Endothelial cell of hepatic sinusoid (primary cell): ENCODE measurements around the gene ITGA11.

Experiments used
- in situ Hi-C: cut with HindIII; loops from 2 replicates; pipeline ENCODE4 v1.10.0; 2017; ENCODE audit warnings: low sequenced_read_pairs

The ITGA11 gene

DNA sequence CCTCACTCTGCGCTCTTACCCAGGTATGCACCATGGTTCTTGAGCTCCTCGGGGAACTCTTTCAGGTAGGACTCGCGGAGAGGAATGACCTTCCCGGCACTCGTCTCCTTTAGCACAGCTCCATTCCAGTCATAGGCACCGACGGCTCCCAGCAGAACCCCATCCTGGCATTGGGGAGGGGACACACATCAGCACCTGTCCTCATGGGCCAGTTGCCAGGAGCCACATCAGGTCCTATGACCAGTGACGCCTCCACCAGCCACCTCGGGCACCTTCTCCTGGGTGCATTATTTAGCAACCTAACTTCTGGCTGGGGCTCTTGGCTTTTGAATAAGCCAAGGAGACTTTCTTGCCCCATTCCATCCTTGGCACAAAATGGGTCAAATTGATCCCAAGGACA is 92.5 kb downstream of the ITGA11 start:
- in situ Hi-C loops, result no loop called here

DNA sequence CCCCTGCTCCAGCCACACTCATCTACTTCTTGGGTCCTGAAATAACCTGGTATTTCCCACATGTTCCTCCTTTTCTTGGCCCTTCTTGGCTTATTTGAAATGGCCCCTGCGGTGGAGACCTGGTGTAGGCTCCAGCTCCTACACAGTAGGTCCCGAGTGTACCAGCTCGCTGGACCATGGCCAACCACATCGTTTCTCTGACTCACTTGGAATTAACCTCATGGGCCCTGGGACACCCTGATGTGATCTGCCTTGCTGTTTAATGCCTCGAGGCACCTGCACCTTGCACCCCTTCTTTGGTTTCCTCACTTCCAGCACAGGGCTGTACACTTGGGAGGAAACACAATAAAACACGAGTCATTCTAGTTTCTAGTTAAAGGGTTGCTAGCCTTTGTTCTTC is 94.1 kb downstream of the ITGA11 start:
- in situ Hi-C loops, result no loop called here

DNA sequence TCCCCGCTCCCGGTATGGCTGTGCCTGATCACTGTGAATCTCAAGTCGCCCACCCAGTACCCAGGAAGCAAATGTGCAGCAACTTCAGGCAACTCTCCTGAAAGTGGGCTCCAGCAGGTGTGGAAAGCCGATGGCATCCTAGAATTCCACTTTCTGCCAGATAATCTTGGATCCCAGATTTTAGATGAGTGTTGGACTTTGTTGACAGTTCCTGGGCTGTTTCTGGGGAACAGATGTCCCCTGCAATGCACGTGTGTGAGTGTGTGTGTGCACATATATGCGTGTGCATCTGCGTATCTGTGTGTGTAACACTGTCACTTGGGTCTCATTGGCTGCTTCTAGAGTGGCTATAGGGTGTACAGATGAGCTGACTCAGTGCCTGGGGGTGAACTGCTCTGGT is 95.4 kb downstream of the ITGA11 start:
- in situ Hi-C loops, result no loop called here

DNA sequence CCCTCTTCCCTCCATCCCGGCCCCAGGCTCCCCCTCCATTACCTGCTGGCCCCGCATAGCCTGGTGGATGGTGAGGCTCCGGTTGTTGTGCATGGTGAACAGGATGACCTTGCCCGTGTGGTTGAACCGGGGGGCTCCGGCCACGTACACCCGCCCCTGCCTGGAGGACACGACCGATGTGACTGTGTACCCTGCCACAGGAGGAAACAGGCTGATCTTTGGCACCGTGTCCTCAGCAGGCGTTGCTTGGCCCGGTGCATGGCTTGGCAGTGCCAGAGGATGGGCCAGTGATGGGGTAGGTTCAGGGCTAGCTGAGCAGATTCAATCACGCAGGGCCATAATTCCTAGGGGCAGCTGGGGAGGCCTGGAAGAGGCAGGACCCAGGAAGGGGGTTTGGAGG is 96.3 kb downstream of the ITGA11 start:
- in situ Hi-C loops, result no loop called here

DNA sequence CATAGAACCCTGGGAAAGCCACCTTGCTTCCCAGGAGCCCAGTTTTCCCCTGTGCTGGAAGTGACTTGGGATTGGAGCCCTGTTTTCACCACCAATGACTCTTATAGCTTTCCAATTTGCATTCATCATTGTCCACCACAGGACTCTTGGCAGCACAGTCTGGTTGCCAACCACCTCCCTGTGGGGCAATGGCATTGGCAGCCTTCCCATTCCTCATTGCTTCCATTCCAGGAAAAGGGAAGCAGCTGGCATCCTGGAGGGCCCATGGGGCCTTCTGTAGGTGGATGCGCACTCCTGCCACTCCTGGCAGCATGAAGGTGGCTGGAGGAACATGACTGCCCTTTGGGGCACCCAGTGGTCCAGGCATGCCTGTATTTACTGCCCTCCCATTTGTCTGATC is 96.7 kb downstream of the ITGA11 start:
- in situ Hi-C loops, result no loop called here

DNA sequence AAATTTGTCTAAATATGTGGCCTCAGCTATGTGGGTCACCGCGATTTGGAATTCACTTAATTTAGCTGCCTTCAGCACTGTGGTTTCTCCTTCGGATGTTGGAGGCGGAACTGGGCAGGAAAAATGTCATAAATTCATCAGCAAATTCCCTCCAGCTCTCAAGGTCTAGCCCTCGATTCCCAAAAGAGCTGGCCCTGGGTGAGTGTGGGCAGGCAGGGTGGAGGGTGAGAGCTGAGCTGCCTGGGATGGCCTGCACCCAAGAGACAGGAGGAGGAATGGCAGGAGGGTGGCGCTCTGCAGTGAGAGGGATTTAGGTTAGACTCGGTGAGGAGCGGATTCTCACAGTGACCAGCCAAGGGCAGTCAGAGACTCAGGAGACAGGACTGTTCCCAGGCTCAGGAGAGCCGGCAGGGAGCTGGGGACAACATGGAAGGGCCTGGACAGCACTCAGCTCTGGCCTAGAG is 97.3 kb downstream of the ITGA11 start:
- in situ Hi-C loops, result no loop called here

DNA sequence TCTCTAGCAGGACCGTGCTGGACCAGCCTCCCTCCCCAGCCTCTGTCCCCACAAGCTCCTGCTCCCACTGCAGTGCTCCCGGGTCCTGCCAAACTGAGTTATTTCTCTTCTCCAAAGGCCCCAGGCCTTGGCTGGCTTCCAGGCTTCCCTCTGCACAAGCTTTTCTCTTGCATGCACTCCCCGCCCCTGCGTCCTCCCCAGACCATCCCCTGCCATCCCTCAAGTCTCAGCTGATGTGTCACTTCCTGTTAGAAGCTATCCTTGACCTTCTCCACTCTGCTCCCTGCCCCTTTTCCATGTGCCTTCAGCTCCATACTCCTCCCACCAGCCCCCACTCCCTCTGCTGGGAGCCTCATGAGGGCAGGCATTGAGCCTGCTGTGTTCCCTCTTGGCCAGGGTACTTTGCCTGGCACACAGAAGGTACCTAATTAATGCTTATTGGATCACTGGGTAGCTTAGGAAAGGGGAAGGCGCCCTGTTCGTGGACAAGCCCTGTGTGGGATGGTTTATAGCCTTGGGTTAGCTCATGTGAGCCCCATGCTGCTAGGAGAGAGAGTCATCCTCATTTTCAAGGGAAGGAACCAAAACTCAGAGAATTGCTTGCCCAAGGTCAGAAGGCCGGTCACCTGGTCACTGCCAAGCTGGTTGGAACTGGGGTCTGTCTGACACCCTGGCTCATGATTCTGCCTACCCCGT is 98.0 kb downstream of the ITGA11 start:
- in situ Hi-C loops, result no loop called here

DNA sequence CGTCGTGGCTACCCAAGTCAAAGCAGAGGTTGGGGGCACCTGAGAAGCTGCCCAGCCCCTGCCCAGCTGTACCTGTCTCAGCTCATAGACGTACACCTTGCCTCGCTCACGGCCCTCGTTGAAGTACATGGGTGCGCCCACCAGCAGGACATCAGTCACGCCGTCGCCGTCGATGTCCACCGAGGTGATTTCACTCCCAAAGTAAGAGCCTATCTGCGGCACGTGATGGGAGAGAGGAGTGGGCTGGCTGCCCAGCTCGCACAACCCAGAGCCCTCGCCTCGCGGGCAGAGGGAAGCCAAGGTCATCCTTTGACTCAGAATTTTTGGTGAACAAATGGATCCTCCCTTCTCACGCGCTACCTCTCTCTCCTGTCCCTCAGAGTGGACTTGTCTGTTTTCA is 99.7 kb downstream of the ITGA11 start:
- in situ Hi-C loops, result no loop called here

DNA sequence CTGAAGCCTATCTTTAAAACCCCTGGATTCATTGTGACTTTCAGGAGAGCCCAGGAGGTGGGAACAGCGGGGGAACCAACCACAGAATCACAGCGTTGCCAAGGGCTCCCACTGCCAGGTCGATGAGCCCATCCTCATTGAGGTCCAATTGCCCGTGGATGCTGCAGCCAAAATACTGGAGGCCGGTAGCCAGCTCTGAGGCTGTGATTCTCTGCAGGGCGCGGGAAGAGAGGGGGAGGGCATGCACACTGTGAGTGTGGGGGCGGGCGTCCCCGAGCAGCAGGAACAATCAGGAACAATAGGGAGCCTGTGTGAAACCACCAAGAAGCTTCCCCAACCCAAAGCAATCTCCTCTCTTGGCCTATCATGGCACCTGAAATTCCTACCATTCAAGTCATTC is 101.1 kb downstream of the ITGA11 start:
- in situ Hi-C loops, result no loop called here

DNA sequence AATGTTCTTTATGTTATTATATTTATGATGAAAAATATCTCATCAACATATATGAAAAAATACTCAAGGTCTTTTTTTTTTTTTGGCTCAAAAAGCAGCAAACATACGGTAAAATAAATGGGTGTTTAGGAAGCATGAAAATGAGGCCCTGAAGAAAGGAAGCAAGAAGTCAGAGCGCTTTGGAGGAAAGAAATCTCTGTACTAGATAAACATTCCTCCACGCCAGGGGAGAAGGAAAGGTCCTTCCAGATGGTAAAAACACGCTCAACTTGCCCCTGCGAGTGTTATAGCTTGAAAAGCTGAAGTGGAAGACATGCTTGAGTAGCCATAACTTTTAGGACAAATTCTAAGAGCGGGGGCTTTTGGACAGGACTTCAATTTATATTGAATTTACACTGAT is 101.5 kb downstream of the ITGA11 start:
- in situ Hi-C loops, result no loop called here

DNA sequence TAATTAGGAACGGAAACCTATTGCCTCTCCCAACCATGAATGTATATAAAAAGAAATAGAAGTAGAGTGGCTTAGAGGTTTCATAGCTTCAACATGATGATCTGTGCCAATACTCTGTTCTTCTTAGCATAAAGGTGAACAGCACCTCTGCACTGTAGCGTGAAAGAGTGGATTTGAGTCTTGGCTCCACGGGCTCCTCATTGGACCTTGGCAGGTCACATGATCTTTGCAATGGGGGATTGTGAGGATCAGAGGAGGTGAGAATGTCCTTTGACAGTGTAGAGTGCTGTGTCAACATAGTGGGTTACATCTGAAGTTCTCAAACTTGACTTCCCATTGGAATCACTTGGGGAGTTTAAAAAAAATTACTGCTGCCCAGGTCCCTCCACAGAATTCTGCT is 103.0 kb downstream of the ITGA11 start:
- in situ Hi-C loops, result no loop called here

DNA sequence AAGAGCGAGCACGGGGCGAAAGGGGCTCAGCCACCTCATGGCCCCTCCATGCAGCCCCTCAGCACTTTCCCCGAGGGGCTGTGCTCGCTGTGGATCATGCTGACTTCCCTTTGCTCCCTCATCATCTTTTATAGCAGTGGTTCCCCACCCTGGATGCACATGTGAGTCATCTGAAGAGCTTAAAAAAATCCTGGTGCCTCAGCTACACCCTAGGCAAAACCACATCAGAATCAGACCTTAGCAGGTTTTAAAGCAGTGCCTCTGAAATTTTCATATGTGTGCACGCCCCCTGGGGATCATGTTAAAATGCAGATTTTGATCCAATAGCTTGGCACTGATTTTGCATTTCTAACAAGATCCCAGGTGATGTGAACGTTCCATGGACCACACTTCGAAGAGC is 103.5 kb downstream of the ITGA11 start:
- in situ Hi-C loops, result no loop called here

DNA sequence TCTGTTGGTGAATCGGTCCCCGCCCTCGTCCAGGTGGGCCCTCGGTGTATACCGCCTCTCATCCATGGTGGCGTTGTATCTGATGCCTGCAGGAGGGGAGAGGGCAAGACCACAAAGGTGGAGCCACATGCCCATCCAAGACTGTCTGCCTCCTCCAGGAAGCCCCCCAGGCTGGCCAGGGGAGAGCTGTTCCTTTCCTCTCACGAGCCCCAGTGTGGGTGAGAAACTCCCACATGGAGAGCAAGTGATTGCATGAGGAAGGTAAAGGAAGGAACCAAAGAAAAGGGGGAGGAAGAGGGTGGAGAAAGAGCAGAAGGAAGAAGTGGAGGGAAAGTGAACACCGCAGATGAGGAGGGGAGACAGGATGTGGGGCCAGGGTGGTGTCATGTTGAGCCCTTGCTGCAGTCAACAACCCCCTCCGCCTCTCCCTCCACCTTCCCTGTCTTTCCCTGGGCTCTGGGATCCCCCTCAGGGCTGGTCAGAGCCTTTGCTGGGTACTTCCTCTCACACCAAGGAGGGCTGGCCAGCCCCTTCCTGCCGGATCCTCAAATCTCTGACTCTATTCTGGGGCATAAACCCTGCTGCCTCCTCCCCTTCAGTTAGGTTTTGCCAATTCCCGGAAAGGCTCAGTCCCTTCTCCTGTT is 105.1 kb downstream of the ITGA11 start:
- in situ Hi-C loops, result no loop called here

DNA sequence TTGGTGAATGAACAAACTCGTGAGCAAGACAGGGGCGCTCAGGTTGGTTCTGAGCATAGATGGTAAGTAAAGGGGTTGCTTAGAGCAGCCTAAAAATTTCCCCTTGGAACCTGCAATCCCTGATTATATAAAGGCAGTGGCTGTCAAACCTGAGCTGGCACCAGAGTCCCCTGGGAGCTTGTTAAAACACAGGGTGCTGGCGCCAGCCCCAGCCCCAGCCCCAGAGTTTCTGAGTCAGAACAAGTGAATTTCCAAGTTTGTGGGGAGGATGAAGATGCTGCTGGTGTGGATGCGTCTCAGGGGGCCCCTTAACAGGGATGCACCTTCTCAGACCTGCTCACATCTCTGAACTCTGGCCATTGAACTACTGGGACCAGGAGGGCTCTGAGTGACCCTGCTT is 106.2 kb downstream of the ITGA11 start:
- in situ Hi-C loops, result no loop called here

DNA sequence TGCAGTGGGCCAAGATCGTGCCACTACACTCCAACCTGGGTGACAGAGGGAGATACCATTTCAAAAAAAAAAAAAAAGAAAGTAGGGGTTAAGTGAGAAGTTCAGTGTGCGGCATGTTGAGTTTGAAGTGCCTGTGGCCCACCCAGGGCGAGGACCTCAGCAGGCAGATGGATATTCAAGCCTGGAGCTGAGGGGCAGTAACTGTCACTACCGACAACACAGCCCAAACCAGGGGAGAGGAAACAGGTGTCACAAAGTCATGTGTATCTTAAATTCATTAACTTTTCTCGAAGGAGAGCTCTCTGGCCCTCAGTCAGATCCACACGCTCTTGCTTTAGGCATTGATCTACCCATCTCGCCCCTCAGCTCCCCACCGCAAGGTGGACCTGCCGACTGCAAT is 109.2 kb downstream of the ITGA11 start:
- in situ Hi-C loops, result no loop called here

DNA sequence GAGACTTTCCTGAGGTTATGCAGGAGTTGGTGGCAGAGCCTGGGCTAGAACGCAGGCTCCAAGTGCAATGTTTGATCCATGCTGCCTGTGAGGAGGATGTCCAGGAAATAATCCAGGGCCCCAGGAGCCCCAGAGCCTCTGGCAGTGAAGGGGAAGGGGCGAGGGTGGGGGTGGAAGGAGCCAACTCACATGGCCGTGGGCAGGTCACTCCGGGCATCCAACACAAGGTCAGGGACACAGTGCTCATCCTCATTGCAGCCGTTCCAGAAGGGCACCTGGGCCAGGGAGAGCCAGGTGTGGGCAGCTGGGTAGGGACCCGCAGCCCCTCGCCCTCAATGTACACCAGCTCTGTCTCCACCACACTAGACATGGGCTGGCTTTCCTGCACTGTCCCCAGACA is 110.7 kb downstream of the ITGA11 start:
- in situ Hi-C loops, result no loop called here

DNA sequence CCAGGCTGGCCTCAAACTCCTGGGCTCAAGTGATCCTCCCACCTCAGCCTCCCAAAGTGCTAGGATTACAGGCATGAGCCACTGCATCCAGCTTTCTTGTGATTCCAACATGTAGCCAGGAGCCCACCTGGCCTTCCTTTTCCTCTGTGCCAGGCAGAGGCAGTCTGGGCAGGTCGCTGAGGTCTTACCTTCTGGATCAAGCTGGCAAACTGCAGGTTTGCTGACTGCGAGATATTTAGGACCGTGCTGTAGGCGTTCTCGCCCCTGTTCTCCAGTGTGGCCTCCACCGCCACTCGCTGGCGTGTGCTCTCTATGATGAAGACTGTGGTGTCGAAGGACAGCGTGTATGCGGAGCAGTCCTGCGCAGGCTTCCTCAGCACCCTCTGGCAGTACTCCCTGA is 112.0 kb downstream of the ITGA11 start:
- in situ Hi-C loops, result no loop called here

DNA sequence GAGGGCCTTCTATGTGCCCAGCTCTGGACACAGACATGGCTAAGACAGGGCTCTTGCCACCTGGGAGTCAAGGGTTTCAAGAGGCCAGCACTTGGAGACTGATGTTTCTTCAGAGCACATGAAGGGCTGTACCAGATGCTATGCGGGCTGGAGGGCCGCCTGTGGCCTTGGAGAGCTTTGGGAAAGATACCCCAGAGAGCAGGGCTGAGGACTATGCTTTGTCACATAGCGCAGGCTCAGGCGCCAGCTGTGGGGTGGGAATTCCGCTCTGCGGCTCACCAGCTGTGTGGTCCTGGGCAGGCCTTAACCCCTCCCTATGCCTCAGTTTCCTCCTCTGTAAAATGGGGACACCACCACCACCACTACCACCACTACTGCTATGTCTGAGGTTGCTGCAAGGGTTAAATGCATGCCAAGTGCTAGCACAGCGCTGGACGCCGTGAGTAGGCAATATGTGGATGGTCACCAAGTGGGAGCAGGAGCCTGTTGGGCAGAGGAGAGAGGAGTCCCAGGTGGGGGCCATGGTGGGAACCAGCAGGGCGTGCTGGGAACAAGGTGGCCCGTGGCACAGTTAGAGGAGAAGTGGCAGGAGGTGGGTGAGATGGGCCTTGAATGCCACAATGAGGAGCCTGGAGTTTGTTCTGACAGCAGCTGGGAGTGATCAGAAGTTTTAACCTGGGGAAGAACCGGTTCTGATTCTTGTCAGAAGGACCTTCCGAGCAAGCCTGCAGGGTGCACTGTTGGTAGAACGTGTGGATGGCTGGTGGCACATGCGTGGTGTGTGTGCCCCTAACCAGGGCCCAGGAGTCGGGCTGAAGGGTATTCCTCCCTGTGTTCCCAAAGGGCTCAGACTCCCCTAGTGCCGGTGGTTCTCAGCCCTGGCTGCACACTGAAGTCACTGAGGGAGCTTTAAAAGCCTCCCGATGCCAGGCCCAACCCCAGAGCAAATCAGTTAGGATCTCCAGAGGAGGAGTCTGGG is 112.7 kb downstream of the ITGA11 start:
- in situ Hi-C loops, result no loop called here

DNA sequence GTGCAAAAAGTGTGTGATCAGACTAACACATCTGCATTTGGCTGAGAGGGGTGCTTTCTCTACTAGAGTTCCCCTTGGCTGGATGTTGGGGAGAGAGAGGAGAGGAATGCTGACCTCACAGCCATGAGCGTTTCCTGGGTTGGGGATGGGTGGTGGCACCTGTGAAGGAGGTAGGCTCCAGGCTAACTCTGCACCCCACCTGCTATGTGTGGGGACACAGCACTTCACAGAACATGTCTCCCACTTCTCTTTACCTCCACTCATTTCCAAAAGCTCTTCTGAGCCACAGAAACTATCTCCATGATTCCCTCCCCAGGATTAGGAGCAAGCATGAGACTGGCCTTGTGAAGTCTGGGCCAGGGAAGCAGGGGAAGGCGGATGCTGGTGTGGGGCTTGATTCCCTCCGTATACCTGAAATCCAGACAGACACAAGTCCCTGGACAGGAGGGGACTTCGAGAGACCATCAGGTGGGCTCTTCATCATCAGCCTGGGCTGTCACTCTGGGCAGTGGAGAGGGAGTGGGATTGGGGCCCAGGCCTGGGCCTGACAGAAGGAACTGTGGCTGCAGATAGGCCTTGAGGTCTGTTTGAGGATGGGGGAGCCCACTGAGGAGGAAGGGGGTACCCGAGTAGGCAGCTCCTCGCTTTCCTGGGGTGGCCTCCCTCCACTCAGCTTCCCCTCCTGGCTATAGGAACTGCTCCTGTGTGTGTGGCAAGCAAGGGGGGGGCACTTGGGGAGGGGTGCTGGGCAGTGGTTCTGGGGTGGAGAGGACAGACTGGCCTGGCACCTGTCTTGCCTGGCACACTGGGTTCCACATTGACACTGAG is 113.7 kb downstream of the ITGA11 start:
- in situ Hi-C loops, result no loop called here

DNA sequence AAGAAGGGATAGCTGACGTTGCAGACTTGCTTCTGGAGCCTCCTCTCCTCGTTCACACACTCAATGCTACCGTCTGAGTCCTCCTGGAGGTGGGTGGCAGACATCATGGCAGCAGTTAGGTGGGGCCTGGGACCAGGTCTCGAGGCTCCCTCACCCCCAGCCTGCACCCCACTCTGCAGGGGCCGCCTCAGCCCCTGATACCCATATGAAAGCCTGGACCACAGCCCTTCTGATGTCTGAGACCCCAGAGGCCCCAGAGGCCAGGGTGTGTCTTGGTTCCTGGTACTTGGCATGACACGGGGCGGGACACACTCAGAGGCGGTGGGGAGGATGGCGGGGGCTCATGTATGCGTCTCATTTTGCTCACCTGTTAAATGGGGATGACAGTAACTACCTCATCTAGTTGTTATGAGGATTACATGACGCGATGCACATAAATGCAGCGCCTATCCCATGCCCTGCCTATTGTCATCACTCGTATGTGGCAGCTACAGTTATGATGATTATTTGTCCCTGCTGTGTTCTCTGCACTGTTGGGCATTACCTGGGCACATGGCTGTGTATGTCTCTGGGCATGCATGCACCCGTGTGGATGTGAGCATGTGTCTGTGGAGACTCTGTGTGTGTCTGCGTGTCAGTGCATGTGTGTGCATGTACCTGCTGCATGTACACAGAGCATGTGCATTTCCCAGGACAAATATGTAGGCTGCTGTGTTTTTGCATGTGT is 114.5 kb downstream of the ITGA11 start:
- in situ Hi-C loops, result no loop called here
